H9 (cell line): ENCODE results near the gene SH3PXD2B. TPM values are rescaled to one million over a fixed set of nuclear protein-coding genes. Genes with fewer than 3 reads are reported as not detected.
A peak's percentile ranks its signal among the peaks of the same experiment; 100 is the strongest.

ENCODE experiments used
- DNase-seq: peaks from one replicate; pipeline ENCODE4 v3.0.0-alpha.2; 2017
- H2AFZ ChIP-seq: one replicate; pipeline ENCODE4 v1.6.1; 2013; ENCODE audit warnings: mild to moderate bottlenecking, low read length, control low read depth, moderate library complexity
- H2AK5ac ChIP-seq: 2 replicates; pipeline ENCODE4 v1.6.1; 2013; ENCODE audit warnings: low read length, control low read depth, mixed read lengths; ENCODE audit not compliant: insufficient read length
- H2BK120ac ChIP-seq: one replicate; pipeline ENCODE4 v1.6.1; 2013; ENCODE audit warnings: low read depth, mild to moderate bottlenecking, low read length, control low read depth, inconsistent platforms; ENCODE audit not compliant: poor library complexity, severe bottlenecking
- H2BK12ac ChIP-seq: 2 replicates; pipeline ENCODE4 v1.6.1; 2013; ENCODE audit warnings: low read length, control low read depth, mixed read lengths, low read depth; ENCODE audit not compliant: insufficient read length
- H2BK15ac ChIP-seq: 2 replicates; pipeline ENCODE4 v1.6.1; 2013; ENCODE audit warnings: low read depth, low read length, control low read depth
- H2BK20ac ChIP-seq: one replicate; pipeline ENCODE4 v1.6.1; 2013; ENCODE audit warnings: low read depth, mild to moderate bottlenecking, low read length, control low read depth, inconsistent platforms; ENCODE audit not compliant: poor library complexity, severe bottlenecking
- H2BK5ac ChIP-seq: 2 replicates; pipeline ENCODE4 v1.6.1; 2013; ENCODE audit warnings: low read length, control low read depth, mixed read lengths; ENCODE audit not compliant: insufficient read length
- H3K14ac ChIP-seq: 2 replicates; pipeline ENCODE4 v1.6.1; 2013; ENCODE audit warnings: low read length, control low read depth; ENCODE audit not compliant: insufficient read depth
- H3K18ac ChIP-seq: 2 replicates; pipeline ENCODE4 v1.6.1; 2013; ENCODE audit warnings: low read depth, mild to moderate bottlenecking, mixed read lengths, low read length, control low read depth; ENCODE audit not compliant: insufficient read length
- H3K23ac ChIP-seq: 2 replicates; pipeline ENCODE4 v1.6.1; 2013; ENCODE audit warnings: low read length, control low read depth, mixed read lengths, low read depth; ENCODE audit not compliant: insufficient read length
- H3K23me2 ChIP-seq: 2 replicates; pipeline ENCODE4 v1.6.1; 2013; ENCODE audit warnings: low read depth, mild to moderate bottlenecking, mixed read lengths, low read length, control low read depth; ENCODE audit not compliant: insufficient read length, poor library complexity, severe bottlenecking
- H3K27ac ChIP-seq: 2 replicates; pipeline ENCODE4 v1.5.1; 2013; ENCODE audit warnings: low read length, control low read depth, mixed read lengths, low read depth; ENCODE audit not compliant: insufficient read length
- H3K27me3 ChIP-seq: 2 replicates; pipeline ENCODE4 v1.6.1; 2013; ENCODE audit warnings: low read length, control low read depth, inconsistent platforms; ENCODE audit not compliant: insufficient read depth
- H3K4ac ChIP-seq: 2 replicates; pipeline ENCODE4 v1.6.1; 2013; ENCODE audit warnings: low read depth, mild to moderate bottlenecking, control low read depth, inconsistent platforms, low read length, moderate library complexity
- H3K4me1 ChIP-seq: 2 replicates; pipeline ENCODE4 v1.6.1; 2013; ENCODE audit warnings: low read length, control low read depth, inconsistent platforms; ENCODE audit not compliant: insufficient read depth
- H3K4me2 ChIP-seq: 2 replicates; pipeline ENCODE4 v1.6.1; 2013; ENCODE audit warnings: low read length, control low read depth, mixed read lengths; ENCODE audit not compliant: insufficient read length, insufficient read depth
- H3K56ac ChIP-seq: 2 replicates; pipeline ENCODE4 v1.6.1; 2013; ENCODE audit warnings: low read depth, mild to moderate bottlenecking, mixed read lengths, low read length, control low read depth; ENCODE audit not compliant: insufficient read length
- H3K79me1 ChIP-seq: 2 replicates; pipeline ENCODE4 v1.6.1; 2013; ENCODE audit warnings: low read depth, mild to moderate bottlenecking, moderate library complexity, low read length, control low read depth, inconsistent platforms; ENCODE audit not compliant: insufficient read depth, poor library complexity, severe bottlenecking
- H3K79me2 ChIP-seq: 2 replicates; pipeline ENCODE4 v1.6.1; 2013; ENCODE audit warnings: low read length, control low read depth, inconsistent platforms; ENCODE audit not compliant: insufficient read depth
- H3K9ac ChIP-seq: 2 replicates; pipeline ENCODE4 v1.6.1; 2013; ENCODE audit warnings: low read length, control low read depth, mixed read lengths; ENCODE audit not compliant: insufficient read length; ENCODE audit errors: extremely low read depth
- H3K9me3 ChIP-seq: one replicate; pipeline ENCODE4 v1.6.1; 2013; ENCODE audit warnings: low read depth, low read length, inconsistent platforms; ENCODE audit not compliant: control insufficient read depth
- H3T11ph ChIP-seq: one replicate; pipeline ENCODE4 v1.6.1; 2013; ENCODE audit warnings: mild to moderate bottlenecking, low read length, control low read depth, inconsistent platforms
- H4K20me1 ChIP-seq: one replicate; pipeline ENCODE4 v1.6.1; 2013; ENCODE audit not compliant: control insufficient read depth, insufficient read length, insufficient read depth
- H4K5ac ChIP-seq: 2 replicates; pipeline ENCODE4 v1.6.1; 2013; ENCODE audit warnings: low read depth, mild to moderate bottlenecking, mixed read lengths, low read length, control low read depth; ENCODE audit not compliant: insufficient read length
- H4K8ac ChIP-seq: replicated peaks from 2 replicates; pipeline ENCODE4 v1.6.1; 2013; ENCODE audit warnings: low read length, control low read depth, mixed read lengths, low read depth; ENCODE audit not compliant: insufficient read length
- H4K91ac ChIP-seq: 2 replicates; pipeline ENCODE4 v1.6.1; 2013; ENCODE audit warnings: low read depth, mild to moderate bottlenecking, moderate library complexity, mixed read lengths, low read length, control low read depth; ENCODE audit not compliant: insufficient read length
- H3K27ac Mint-ChIP-seq, 3 experiments: 2 replicates in 2 of 3; 3 replicates in 1 of 3; pipeline ENCODE4 v1.8.0; 2020 to 2021; ENCODE audit warnings: mixed read lengths in 3 of 3, mild to moderate bottlenecking in 1 of 3, moderate library complexity in 1 of 3
- H3K27me3 Mint-ChIP-seq: 2 replicates; pipeline ENCODE4 v1.8.0; 2021; ENCODE audit warnings: low read depth, mild to moderate bottlenecking, moderate library complexity, mixed read lengths
- H3K36me3 Mint-ChIP-seq, 3 experiments: 2 replicates in 2 of 3; 3 replicates in 1 of 3; pipeline ENCODE4 v1.8.0; 2020 to 2021; ENCODE audit warnings: low read depth in 3 of 3, mixed read lengths in 3 of 3; ENCODE audit not compliant: insufficient read depth in 1 of 3
- H3K4me1 Mint-ChIP-seq, 2 experiments: 2 replicates each; pipeline ENCODE4 v1.8.0; 2020; ENCODE audit warnings: mixed read lengths in 2 of 2
- H3K4me3 Mint-ChIP-seq, 2 experiments: 2 replicates in 1 of 2; 3 replicates in 1 of 2; pipeline ENCODE4 v1.8.0; 2020 to 2021; ENCODE audit warnings: mild to moderate bottlenecking in 2 of 2, mixed read lengths in 2 of 2, moderate library complexity in 1 of 2
- H3K9me3 Mint-ChIP-seq, 2 experiments: 2 replicates in 1 of 2; 3 replicates in 1 of 2; pipeline ENCODE4 v1.8.0; 2020; ENCODE audit warnings: mild to moderate bottlenecking in 2 of 2, mixed read lengths in 2 of 2, moderate library complexity in 1 of 2
- CTCF ChIP-seq: fragments of 200-600 bp; sonication (generic); conservative IDR thresholded peaks from 3 replicates; pipeline ENCODE4 v1.8.0; 2021; ENCODE audit warnings: antibody characterized with exemption, mild to moderate bottlenecking
- WGBS: extraction: QIAGEN DNeasy Blood & Tissue Kit; methylation state at CpG from one replicate; pipeline ENCODE4 v1.1.7; 2013; ENCODE audit warnings: missing lambda C conversion rate, low lambda C conversion rate, mixed read lengths; ENCODE audit not compliant: insufficient read length; ENCODE audit errors: extremely low coverage; 5-methylcytosine and 5-hydroxymethylcytosine counted together
- total RNA-seq: library from RNA; stranded (reverse); gene quantifications from 2 replicates; pipeline ENCODE4 v1.2.1, GENCODE V29; 2021

The SH3PXD2B gene
- total RNA-seq, 1 experiment from 2014 or later, result 49.0 TPM

GRCh38 chr5:172446336-172447051 lies 7.8 kb downstream of the SH3PXD2B start:
- Histone ChIP-seq H3K4ac (no peak overlapping the region), H3K14ac (no peak overlapping the region), H3K27ac (no peak overlapping the region), H3K79me1 (peaks cover 11% of the 10 kb centered on the region), H3K23ac (no peak overlapping the region), H2AFZ (no peak overlapping the region), H4K91ac (no peak overlapping the region), H2AK5ac (no peak overlapping the region), H2BK5ac (no peak overlapping the region), H3T11ph (no peak overlapping the region), H4K8ac (no peak overlapping the region), H3K4me1 (0 out of 2 replicates have a peak, but pooled peaks cover 4% of the 10 kb centered on the region), H2BK12ac (no peak overlapping the region), H3K27me3 (no peaks in the 10 kb centered on the region), H4K20me1 (no peaks in the 10 kb centered on the region), H2BK120ac (no peak overlapping the region), H3K9ac (no peak overlapping the region), H3K9me3 (no peaks in the 10 kb centered on the region), H2BK20ac (no peak overlapping the region), H4K5ac (no peak overlapping the region), H3K18ac (no peak overlapping the region), H3K79me2 (peaks cover 14% of the 10 kb centered on the region; the same call in 1 of the 2 replicates), H3K4me2 (no peak overlapping the region), H3K23me2 (no peaks in the 10 kb centered on the region), H3K56ac (no peak overlapping the region), H2BK15ac (no peak overlapping the region)
- Mint-ChIP-seq H3K9me3 (no peaks in the 10 kb centered on the region), H3K4me1 (peaks cover 32 to 50% of the 10 kb centered on the region in 2 experiments), H3K27me3 (no peaks in the 10 kb centered on the region; the same call in 1 of the 2 replicates), H3K27ac (peak overlapping the region; percentile 52 to 76 (median 53); a peak in 2 of 7 replicates), H3K36me3 (peaks cover 3 to 28% (median 6%) of the 10 kb centered on the region in 3 experiments; a peak in 5 of 7 replicates), H3K4me3 (no peak overlapping the region; a peak in 1 of 5 replicates)
- TF ChIP-seq CTCF, result no peak
- DNase-seq, result no peak
- WGBS, result no CpG with 5 or more reads among the region's 16 CpGs
